Measurements from ENCODE around the gene ATOX1. TPM values are rescaled to one million over a fixed set of nuclear protein-coding genes. Genes with fewer than 3 reads are reported as not detected.

The ATOX1 gene
- total and polyA plus RNA-seq, 2 of the 8 experiments (the other 6 are each of a cell fraction or from before 2014, with no cell fraction given) = 79.9 to 232 TPM

- DNase-seq (ENCODE audit: low read depth in 1 of 2, low spot score in 2 of 2) (no peak), FAIRE-seq (no peak)
- no peak overlapping the region for H2BK5ac ChIP-seq (ENCODE audit: low read depth, low read length)
- H3K79me1 ChIP-seq (ENCODE audit: low read depth, low read length) = no peaks in the 10 kb centered on the region
- no peaks in the 10 kb centered on the region for H3K36me3 ChIP-seq (ENCODE audit: control insufficient read depth in 2 of 4, insufficient read depth in 4 of 4, low read length in 3 of 4)
- no peaks in the 10 kb centered on the region for H3K27me3 ChIP-seq (replicated peaks in 1 of 4; ENCODE audit: control insufficient read depth in 3 of 4, extremely low read depth in 1 of 4, insufficient read depth in 3 of 4, low read length in 3 of 4)
- no peak overlapping the region for H3K27ac ChIP-seq (ENCODE audit: low read depth, low read length)
- CTCF ChIA-PET (ENCODE audit: partially characterized antibody) = interaction anchor here (1.6 to 7.9 kb wide), 11 partner anchors 8 to 45 kb away, joined by 5 to 53 read pairs (median 9); partner anchors contain the start of gene SPARC
- no peak overlapping the region for H2AK5ac ChIP-seq (ENCODE audit: low read depth, low read length)
- no peaks in the 10 kb centered on the region for H3K23me2 ChIP-seq (ENCODE audit: low read depth, low read length)
- peaks cover 3 to 14% (median 6%) of the 10 kb centered on the region in 4 experiments for H3K4me1 ChIP-seq (replicated peaks in 1 of 4; ENCODE audit: control insufficient read depth in 3 of 4, insufficient read depth in 4 of 4, low read length in 3 of 4)
- no peak overlapping the region for H3K18ac ChIP-seq (ENCODE audit: extremely low read depth, low read length)
- no peak overlapping the region for H2BK15ac ChIP-seq (ENCODE audit: low read length)
- no peak overlapping the region for H3K56ac ChIP-seq (replicated peaks; ENCODE audit: insufficient read length, low read depth, low read length)
- H3K23ac ChIP-seq (ENCODE audit: insufficient read length) = no peak overlapping the region
- H4K5ac ChIP-seq (ENCODE audit: insufficient read length, low read depth, low read length) = no peak overlapping the region
- H2BK12ac ChIP-seq (ENCODE audit: low read depth, low read length) = no peak overlapping the region
- no peak overlapping the region for H2BK20ac ChIP-seq (ENCODE audit: low read length)
- 94% methylated on average over 1 of the region's 1 CpG; no CpG with 5 or more reads in 1 of the 2 experiments for WGBS, 2 experiments (ENCODE audit: extremely low coverage in 1 of 2, insufficient coverage in 1 of 2, insufficient read length in 1 of 2, insufficient replicate concordance in 2 of 2, low coverage in 1 of 2, low lambda C conversion rate in 2 of 2, missing lambda C conversion rate in 1 of 2)
- no peak overlapping the region for H3K9ac ChIP-seq (replicated peaks in 1 of 4; ENCODE audit: extremely low read depth in 1 of 4, low read depth in 3 of 4, low read length in 3 of 4)
- H3K4ac ChIP-seq (replicated peaks; ENCODE audit: insufficient read length, low read depth, low read length) = no peak overlapping the region
- H3K9me3 ChIP-seq (ENCODE audit: insufficient read depth in 2 of 2, low read depth in 1 of 2, low read length in 1 of 2) = no peaks in the 10 kb centered on the region
- H2AFZ ChIP-seq (ENCODE audit: low read length) = no peak overlapping the region
- no peaks in the 10 kb centered on the region for H3K79me2 ChIP-seq (ENCODE audit: control insufficient read depth in 1 of 2, insufficient read depth in 2 of 2, low read length in 2 of 2)
- no peak overlapping the region for H4K8ac ChIP-seq (ENCODE audit: extremely low read depth, insufficient read depth, low read length)
- H3K4me2 ChIP-seq (ENCODE audit: insufficient read depth in 1 of 2, low read depth in 2 of 2, low read length in 2 of 2) = no peak overlapping the region
- no peak overlapping the region for H3K14ac ChIP-seq (ENCODE audit: insufficient read length)
- H4K91ac ChIP-seq (replicated peaks; ENCODE audit: insufficient read length, low read length) = no peak overlapping the region
- POLR2A ChIA-PET (ENCODE audit: partially characterized antibody) = interaction anchor here (1.0 to 2.0 kb wide), 7 partner anchors 9 to 44 kb away, joined by 3 to 14 read pairs (median 3); no protein-coding TSS in a partner anchor
- H2BK120ac ChIP-seq (replicated peaks; ENCODE audit: low read depth, low read length) = no peak overlapping the region
- H3K4me3 ChIP-seq (ENCODE audit: extremely low read depth in 1 of 4, insufficient read depth in 2 of 4, low read depth in 3 of 4, low read length in 4 of 4) = no peak overlapping the region
- H4K20me1 ChIP-seq (replicated peaks in 1 of 2; ENCODE audit: control insufficient read depth in 1 of 2, insufficient read depth in 2 of 2, low read length in 2 of 2) = no peaks in the 10 kb centered on the region
- TF ChIP-seq FOSL1 (IDR thresholded peaks at IDR 0.05; ENCODE audit: insufficient read depth, low read depth, low read length) (no peak), KDM4A (IDR thresholded peaks at IDR 0.05; ENCODE audit: low read depth, low read length, severe bottlenecking) (no peak), RXRA (IDR thresholded peaks at IDR 0.05; ENCODE audit: insufficient read depth, low read depth, low read length) (no peak), SIRT6 (IDR thresholded peaks at IDR 0.05; ENCODE audit: low read length) (no peak), SP1 (IDR thresholded peaks at IDR 0.05; ENCODE audit: low read depth, low read length) (no peak), SP2 (IDR thresholded peaks at IDR 0.05; ENCODE audit: low read length) (no peak), ASH2L (IDR thresholded peaks at IDR 0.05; ENCODE audit: low read length) (no peak), SIX5 (IDR thresholded peaks at IDR 0.05; ENCODE audit: low read depth, low read length) (no peak)
Measured at GRCh38 chr5:151695464-151695863, 63.0 kb downstream of the ATOX1 start.

Data from H1 (cell line).